Skeletal muscle tissue (tissue), 4 donors: ENCODE data around the gene ATG4B. TPM values are rescaled to one million over a fixed set of nuclear protein-coding genes. Genes with fewer than 3 reads are reported as not detected.

Experiments used
- H3K27ac ChIP-seq: one replicate; pipeline ENCODE4 v1.7.0; 2013; ENCODE audit warnings: mild to moderate bottlenecking, low read depth, low read length, inconsistent platforms
- H3K27me3 ChIP-seq, 3 donors: one replicate each; pipeline ENCODE4 v1.7.0; 2013; ENCODE audit warnings: low read length in 3 of 3; ENCODE audit not compliant: control insufficient read depth in 3 of 3, insufficient read depth in 3 of 3
- H3K36me3 ChIP-seq, 3 donors: one replicate each; pipeline ENCODE4 v1.7.0; 2013; ENCODE audit warnings: low read length in 3 of 3; ENCODE audit not compliant: control insufficient read depth in 3 of 3, insufficient read depth in 3 of 3
- H3K4me1 ChIP-seq, 3 donors: one replicate each; pipeline ENCODE4 v1.7.0; 2013; ENCODE audit warnings: low read length in 3 of 3, mild to moderate bottlenecking in 3 of 3; ENCODE audit not compliant: control insufficient read depth in 3 of 3, insufficient read depth in 3 of 3
- H3K4me3 ChIP-seq, 3 donors: one replicate each; pipeline ENCODE4 v1.7.0; 2013; ENCODE audit warnings: low read length in 3 of 3
- H3K9ac ChIP-seq, 3 donors: one replicate each; pipeline ENCODE4 v1.7.0; 2013; ENCODE audit warnings: low read length in 3 of 3, mild to moderate bottlenecking in 3 of 3, moderate library complexity in 2 of 3, low read depth in 1 of 3
- H3K9me3 ChIP-seq, 3 donors: one replicate each; pipeline ENCODE4 v1.7.0; 2013; ENCODE audit warnings: low read length in 3 of 3; ENCODE audit not compliant: control insufficient read depth in 3 of 3
- total RNA-seq: library from RNA; depleted of rRNA; stranded (reverse); fragments of >200 nt; gene quantifications from one replicate; pipeline ENCODE4 v1.2.3, GENCODE V29; 2014
- donor health status: Osteomylitis.

Gene ATG4B
- total RNA-seq, 1 donor from 2014 or later: 29.2 TPM

DNA sequence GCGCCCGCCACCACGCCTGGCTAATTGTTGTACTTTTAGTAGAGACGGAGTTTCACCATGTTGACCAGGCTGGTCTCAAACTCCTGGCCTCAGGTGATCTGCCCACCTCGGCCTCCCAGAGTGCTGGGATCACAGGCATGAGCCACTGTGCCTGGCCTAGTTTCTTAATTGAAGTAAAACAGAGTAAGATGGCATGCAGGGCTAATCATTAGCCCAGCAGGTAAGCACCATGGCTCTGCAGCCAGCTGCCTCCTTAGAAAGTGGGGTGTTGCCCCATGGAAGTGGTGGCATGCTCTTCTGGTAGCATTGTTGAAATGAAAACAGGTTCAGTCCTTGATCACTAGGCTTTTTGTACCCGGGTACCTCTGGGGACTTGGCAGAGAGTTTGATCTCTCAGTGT lies 12.4 kb downstream of the ATG4B start:
- H3K4me3 ChIP-seq: no peak overlapping the region
- H3K27ac ChIP-seq: no peak overlapping the region

DNA sequence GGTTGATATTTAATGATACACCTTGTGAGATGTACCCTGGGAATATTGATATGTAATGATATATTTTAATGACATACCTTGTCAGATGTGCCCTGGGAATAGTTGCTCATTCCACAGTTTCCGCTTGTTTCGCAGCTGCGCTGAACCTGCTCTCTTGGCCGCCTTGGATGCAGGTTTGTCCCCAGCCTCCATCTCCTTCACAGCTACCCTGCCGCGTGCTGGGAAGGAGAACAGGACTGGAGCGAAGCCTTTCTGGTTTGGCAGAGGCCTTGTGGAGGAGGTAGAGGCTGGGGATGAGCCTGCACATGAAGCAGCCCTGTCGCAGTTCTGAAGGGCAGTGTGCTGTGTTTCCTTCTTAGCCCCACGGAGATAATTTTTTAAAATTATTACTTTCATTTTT lies 14.6 kb downstream of the ATG4B start:
- H3K9me3 ChIP-seq: no peaks in the 10 kb centered on the region
- H3K4me3 ChIP-seq: no peak overlapping the region
- peaks cover 0 to under 1% (median 0%) of the 10 kb centered on the region in 3 donors for H3K4me1 ChIP-seq
- peaks cover 42 to 47% (median 42%) of the 10 kb centered on the region in 3 donors for H3K36me3 ChIP-seq
- H3K27ac ChIP-seq: no peak overlapping the region
- no peaks in the 10 kb centered on the region for H3K27me3 ChIP-seq
- no peak overlapping the region for H3K9ac ChIP-seq

More for the DNA sequence above, 12.4 kb downstream of the ATG4B start:
- peaks cover 0 to 11% (median 0%) of the 10 kb centered on the region in 3 donors for H3K4me1 ChIP-seq
- peak overlapping the region in 2 of 3 donors; percentile 16 to 30 for H3K9ac ChIP-seq
- H3K27me3 ChIP-seq: no peaks in the 10 kb centered on the region
- no peaks in the 10 kb centered on the region for H3K9me3 ChIP-seq
- peaks cover 27 to 35% (median 35%) of the 10 kb centered on the region in 3 donors for H3K36me3 ChIP-seq

DNA sequence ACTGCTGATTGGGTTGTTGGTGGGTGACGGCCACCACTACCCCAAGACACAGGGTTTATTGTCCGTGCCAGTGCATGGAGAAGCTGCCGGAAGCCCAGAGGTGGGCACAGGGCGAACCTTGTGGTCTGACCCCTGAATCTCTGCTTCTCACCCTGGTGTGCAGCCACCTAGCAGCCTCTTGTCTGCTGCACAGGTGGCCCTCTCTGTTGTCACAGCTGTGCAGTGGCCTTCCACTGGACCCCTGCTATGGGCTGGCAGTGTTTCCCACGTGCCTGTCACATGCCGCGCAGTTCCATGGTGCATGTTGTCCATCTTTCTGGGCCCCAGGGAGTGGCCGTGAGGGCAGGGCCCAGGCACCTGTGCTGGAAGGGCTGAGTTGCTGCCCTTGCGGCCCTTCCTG lies 15.2 kb downstream of the ATG4B start:
- no peak overlapping the region for H3K27ac ChIP-seq
- no peaks in the 10 kb centered on the region for H3K27me3 ChIP-seq
- H3K4me3 ChIP-seq: no peak overlapping the region
- no peak overlapping the region for H3K9ac ChIP-seq
- H3K4me1 ChIP-seq: no peaks in the 10 kb centered on the region
- H3K36me3 ChIP-seq: peaks cover 44 to 50% (median 45%) of the 10 kb centered on the region in 3 donors
- H3K9me3 ChIP-seq: no peaks in the 10 kb centered on the region

GRCh38 chr2:241653210-241653750 lies 15.8 kb downstream of the ATG4B start:
- Histone ChIP-seq H3K9ac (no peak overlapping the region), H3K4me3 (no peak overlapping the region), H3K27ac (no peak overlapping the region), H3K36me3 (peaks cover 48 to 54% (median 49%) of the 10 kb centered on the region in 3 donors), H3K9me3 (no peaks in the 10 kb centered on the region), H3K4me1 (no peaks in the 10 kb centered on the region), H3K27me3 (no peaks in the 10 kb centered on the region)

DNA sequence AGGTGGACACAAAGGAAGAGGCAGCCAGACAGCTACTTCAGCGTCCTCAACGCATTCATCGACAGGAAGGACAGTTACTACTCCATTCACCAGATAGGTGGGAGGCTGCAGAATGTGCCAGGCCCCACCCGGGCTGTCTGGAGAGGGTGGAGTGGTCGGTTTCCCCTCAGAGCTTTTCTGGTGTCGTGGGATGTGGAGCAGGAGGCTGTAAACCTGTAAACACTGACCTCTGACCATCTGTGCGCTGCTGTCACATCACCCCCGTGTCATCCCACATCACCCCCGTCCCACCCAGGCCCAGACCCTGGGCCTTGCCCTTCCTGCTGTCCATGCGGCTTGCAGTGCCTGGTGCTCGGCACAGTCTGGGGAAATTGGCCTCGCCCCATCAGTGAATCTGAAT lies 17.1 kb downstream of the ATG4B start:
- peaks cover 59 to 64% (median 60%) of the 10 kb centered on the region in 3 donors for H3K36me3 ChIP-seq
- H3K27me3 ChIP-seq: no peaks in the 10 kb centered on the region
- no peak overlapping the region for H3K4me3 ChIP-seq
- no peak overlapping the region for H3K9ac ChIP-seq
- H3K4me1 ChIP-seq: no peaks in the 10 kb centered on the region
- H3K27ac ChIP-seq: no peak overlapping the region
- no peaks in the 10 kb centered on the region for H3K9me3 ChIP-seq

GRCh38 chr2:241655516-241656189 lies 18.2 kb downstream of the ATG4B start:
- Histone ChIP-seq H3K36me3 (peaks cover 63 to 69% (median 68%) of the 10 kb centered on the region in 3 donors), H3K9me3 (no peaks in the 10 kb centered on the region), H3K27ac (no peak overlapping the region), H3K4me3 (no peak overlapping the region), H3K27me3 (no peaks in the 10 kb centered on the region), H3K4me1 (no peaks in the 10 kb centered on the region), H3K9ac (no peak overlapping the region)

DNA sequence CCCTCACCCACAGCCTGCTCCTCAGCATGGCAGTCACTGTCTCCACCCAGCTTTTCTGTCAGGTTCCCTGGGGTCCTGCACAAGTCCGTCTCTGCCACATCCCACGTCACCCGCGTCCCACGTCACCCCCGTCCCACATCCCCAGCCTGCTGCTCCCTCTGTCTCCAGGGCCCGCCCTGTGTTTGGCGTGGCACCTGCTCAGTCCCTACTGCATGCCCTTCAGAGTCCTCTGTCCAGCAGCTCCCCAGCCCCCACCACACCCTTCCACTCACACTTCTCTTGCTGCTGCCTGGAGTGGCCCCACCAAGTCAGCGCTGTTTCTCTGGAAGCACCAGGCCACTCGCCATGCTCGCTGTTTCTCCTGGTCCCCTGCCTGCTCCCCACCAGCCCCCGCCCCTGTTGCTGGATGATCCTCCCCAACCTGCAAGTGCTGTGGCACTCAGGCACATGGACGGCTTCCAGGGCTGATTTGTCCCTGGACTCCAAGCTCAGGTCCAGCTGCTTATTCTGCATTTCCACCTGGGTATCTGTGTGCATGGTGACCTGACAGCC lies 18.8 kb downstream of the ATG4B start:
- Histone ChIP-seq H3K27me3 (no peaks in the 10 kb centered on the region), H3K27ac (no peak overlapping the region), H3K4me3 (no peak overlapping the region), H3K36me3 (peaks cover 69 to 73% (median 73%) of the 10 kb centered on the region in 3 donors), H3K9me3 (no peaks in the 10 kb centered on the region), H3K9ac (no peak overlapping the region), H3K4me1 (no peaks in the 10 kb centered on the region)

DNA sequence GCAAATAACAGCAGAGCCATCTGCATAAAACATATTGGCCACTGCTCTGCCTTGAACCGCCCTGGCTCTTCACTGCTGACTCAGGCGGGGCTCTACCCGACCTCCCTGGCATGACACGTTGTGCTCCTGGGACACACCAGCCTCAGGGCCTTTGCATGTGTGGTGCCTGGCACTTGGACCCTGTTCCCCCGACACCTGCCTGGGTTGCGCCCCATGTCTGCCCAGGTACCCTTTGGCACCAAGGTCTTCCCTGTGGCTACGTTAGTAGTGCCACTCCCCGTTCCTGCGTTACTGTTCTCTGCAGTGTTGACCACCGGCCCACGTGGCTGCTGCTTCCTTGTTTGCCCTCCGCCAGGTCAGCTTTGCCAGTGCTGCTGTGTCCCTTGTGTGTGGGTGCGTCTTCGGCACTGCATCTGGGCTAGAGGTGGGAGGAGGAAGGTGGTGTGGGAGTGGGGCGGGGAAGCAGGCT lies 20.3 kb downstream of the ATG4B start:
- no peak overlapping the region for H3K4me3 ChIP-seq
- no peak overlapping the region for H3K9ac ChIP-seq
- H3K27me3 ChIP-seq: no peaks in the 10 kb centered on the region
- H3K9me3 ChIP-seq: no peaks in the 10 kb centered on the region
- H3K27ac ChIP-seq: no peak overlapping the region
- peaks cover 57 to 61% (median 58%) of the 10 kb centered on the region in 3 donors for H3K36me3 ChIP-seq
- no peaks in the 10 kb centered on the region for H3K4me1 ChIP-seq

- H3K27me3 ChIP-seq: no peaks in the 10 kb centered on the region
- H3K27ac ChIP-seq: no peak overlapping the region
- H3K36me3 ChIP-seq: peaks cover 53 to 58% (median 54%) of the 10 kb centered on the region in 3 donors
- no peak overlapping the region for H3K4me3 ChIP-seq
- no peaks in the 10 kb centered on the region for H3K4me1 ChIP-seq
- H3K9ac ChIP-seq: no peak overlapping the region
- no peaks in the 10 kb centered on the region for H3K9me3 ChIP-seq
Measured at GRCh38 chr2:241658296-241658695, 20.8 kb downstream of the ATG4B start.

GRCh38 chr2:241659150-241659739 lies 21.8 kb downstream of the ATG4B start:
- Histone ChIP-seq H3K36me3 (peaks cover 51 to 56% (median 52%) of the 10 kb centered on the region in 3 donors), H3K4me1 (no peaks in the 10 kb centered on the region), H3K27me3 (no peaks in the 10 kb centered on the region), H3K27ac (no peak overlapping the region), H3K4me3 (no peak overlapping the region), H3K9ac (no peak overlapping the region), H3K9me3 (no peaks in the 10 kb centered on the region)
